Measurements from ENCODE around the gene KRTAP2-3. TPM values are rescaled to one million over a fixed set of nuclear protein-coding genes. Genes with fewer than 3 reads are reported as not detected.

KRTAP2-3 gene
- total RNA-seq, 1 donor from 2014 or later = not detected

- no peak overlapping the region for H3K27ac ChIP-seq
- no peak for DNase-seq
- no peak for TF ChIP-seq CTCF (IDR thresholded peaks at IDR 0.05)
- no peak overlapping the region for H3K4me3 ChIP-seq
- no peaks in the 10 kb centered on the region for H3K9me3 ChIP-seq
- intact Hi-C loops (cut with DNase I) = no loop called here
- H3K36me3 ChIP-seq = no peaks in the 10 kb centered on the region
- no peaks in the 10 kb centered on the region for H3K4me1 ChIP-seq
- ATAC-seq = no peak
- no peaks in the 10 kb centered on the region for H3K27me3 ChIP-seq (ENCODE audit: low read depth)
These were observed 22.7 kb upstream of the KRTAP2-3 start for GRCh38 chr17:41082626-41083025.

DNA sequence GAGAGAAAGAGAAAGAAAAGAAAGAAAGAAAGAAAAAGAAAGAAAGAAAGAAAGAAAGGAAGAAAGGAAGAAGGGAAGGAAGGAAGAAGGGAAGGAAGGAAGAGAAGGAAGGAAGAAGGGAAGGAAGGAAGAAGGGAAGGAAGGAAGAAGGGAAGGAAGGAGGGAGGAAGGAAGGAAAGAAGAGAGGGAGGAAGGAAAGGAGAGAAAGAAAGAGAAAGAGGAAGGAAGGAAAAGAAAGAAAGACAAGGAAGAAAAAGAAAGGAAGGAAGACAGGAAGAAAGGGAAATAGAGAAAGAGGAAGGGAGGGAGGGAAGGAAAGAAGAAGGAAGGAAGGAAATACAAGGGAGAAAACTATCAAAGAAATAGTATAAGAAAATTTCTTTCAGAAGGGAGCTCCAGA, 16.9 kb upstream of the KRTAP2-3 start:
- ATAC-seq (no peak), DNase-seq (no peak)
- no peaks in the 10 kb centered on the region for H3K36me3 ChIP-seq
- no peak for TF ChIP-seq CTCF (IDR thresholded peaks at IDR 0.05)
- no peaks in the 10 kb centered on the region for H3K9me3 ChIP-seq
- H3K4me3 ChIP-seq = no peak overlapping the region
- intact Hi-C loops (cut with DNase I) = no loop called here
- H3K27ac ChIP-seq = no peak overlapping the region
- no peaks in the 10 kb centered on the region for H3K4me1 ChIP-seq
- no peaks in the 10 kb centered on the region for H3K27me3 ChIP-seq (ENCODE audit: low read depth)

DNA sequence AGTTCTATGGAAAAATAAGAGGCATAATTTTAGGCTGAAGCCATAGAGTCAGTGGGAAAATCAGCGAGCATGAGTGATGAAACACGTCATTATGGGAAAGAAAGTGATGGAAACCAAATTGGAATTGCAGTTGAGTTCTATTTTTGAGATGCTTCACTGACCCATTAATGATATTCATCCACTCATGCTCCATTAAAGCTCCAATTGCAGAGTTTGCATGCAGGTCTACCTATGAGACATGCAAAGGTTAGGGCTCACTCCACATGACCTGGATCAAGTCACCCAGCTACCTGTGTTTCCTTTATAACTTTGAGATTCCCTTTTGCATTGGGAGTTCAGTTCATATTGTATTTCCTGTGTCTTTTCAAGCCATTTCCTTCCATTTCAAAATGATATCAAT, 13.8 kb upstream of the KRTAP2-3 start:
- H3K36me3 ChIP-seq = no peaks in the 10 kb centered on the region
- H3K4me3 ChIP-seq = no peak overlapping the region
- ATAC-seq (no peak), DNase-seq (no peak)
- TF ChIP-seq CTCF (IDR thresholded peaks at IDR 0.05) = no peak
- no peaks in the 10 kb centered on the region for H3K4me1 ChIP-seq
- intact Hi-C loops (cut with DNase I) = no loop called here
- H3K9me3 ChIP-seq = no peaks in the 10 kb centered on the region
- no peaks in the 10 kb centered on the region for H3K27me3 ChIP-seq (ENCODE audit: low read depth)
- no peak overlapping the region for H3K27ac ChIP-seq

DNA sequence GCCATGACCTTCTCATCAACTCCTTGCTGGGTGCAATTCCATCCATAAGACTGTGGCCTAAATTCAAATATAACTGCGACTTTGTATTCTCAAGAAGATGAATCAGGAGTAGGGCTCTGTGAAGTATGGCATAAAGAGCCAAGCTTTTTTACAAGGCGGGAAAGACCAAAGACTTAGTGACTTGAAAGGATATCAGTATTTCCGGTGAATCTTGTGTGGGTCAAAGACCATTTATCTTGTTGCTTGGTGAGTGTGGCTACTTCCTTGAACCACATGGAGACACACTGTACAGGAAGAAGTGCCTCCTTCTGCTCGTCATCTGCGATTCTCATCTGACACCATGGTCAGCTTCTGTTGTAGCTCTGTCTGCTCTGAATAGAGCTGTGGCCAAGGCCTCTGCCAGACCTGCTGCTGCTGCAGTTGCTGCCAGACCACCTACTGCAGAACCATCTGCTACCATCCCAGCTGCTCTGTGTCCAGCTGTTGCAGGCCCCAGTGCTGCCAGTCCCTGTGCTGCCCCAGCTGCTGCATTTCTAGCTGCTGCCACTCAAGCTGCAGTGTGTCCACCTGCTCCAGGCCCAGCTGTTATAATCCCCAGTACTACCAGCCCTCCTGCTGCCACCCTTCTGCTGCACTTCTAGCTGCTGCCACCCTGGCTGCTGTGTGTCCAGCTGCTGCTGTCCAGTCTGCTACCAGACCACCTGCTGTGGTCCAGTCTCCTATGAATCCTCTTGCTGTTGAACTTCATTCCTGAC, 11.9 kb upstream of the KRTAP2-3 start:
- TF ChIP-seq CTCF (IDR thresholded peaks at IDR 0.05) = no peak
- ATAC-seq = no peak
- H3K27me3 ChIP-seq (ENCODE audit: low read depth) = no peaks in the 10 kb centered on the region
- no peaks in the 10 kb centered on the region for H3K9me3 ChIP-seq
- no peaks in the 10 kb centered on the region for H3K36me3 ChIP-seq
- no peaks in the 10 kb centered on the region for H3K4me1 ChIP-seq
- intact Hi-C loops (cut with DNase I) = no loop called here
- no peak overlapping the region for H3K4me3 ChIP-seq
- H3K27ac ChIP-seq = no peak overlapping the region
- DNase-seq = no peak

- Histone ChIP-seq H3K27ac (no peak overlapping the region), H3K4me3 (no peak overlapping the region), H3K9me3 (no peaks in the 10 kb centered on the region), H3K4me1 (no peaks in the 10 kb centered on the region), H3K27me3 (ENCODE audit: low read depth) (no peaks in the 10 kb centered on the region), H3K36me3 (no peaks in the 10 kb centered on the region)
- intact Hi-C loops (cut with DNase I) = no loop called here
- DNase-seq (no peak), ATAC-seq (no peak)
- TF ChIP-seq CTCF (IDR thresholded peaks at IDR 0.05) = no peak
These were observed 9.1 kb upstream of the KRTAP2-3 start for GRCh38 chr17:41069031-41069430.

Data from lower lobe of right lung (tissue), 2 donors.